PC-3 (cell line): ENCODE results near the gene TNRC18. TPM values are rescaled to one million over a fixed set of nuclear protein-coding genes. Genes with fewer than 3 reads are reported as not detected.

ENCODE experiments used
- ATAC-seq: fragments of 200-7000 bp; cut with Tn5 transposase; 2 replicates; pipeline ENCODE4 v1.9.1; 2020; ENCODE audit warnings: mild to moderate bottlenecking, moderate library complexity
- BruUV-seq: library from RNA; stranded (reverse); fragments of 400-500 nt; replicated peaks from 2 replicates; lab custom pipeline; 2021; lab: Mats Ljungman, UMichigan
- CTCF ChIA-PET: fragments of 300-600 bp; sonication (Branson Sonifier 250); formaldehyde crosslinking; loops from one replicate; lab custom pipeline; 2022; ENCODE audit warnings: antibody characterized with exemption; lab: Charles Lee
- POLR2A ChIA-PET: fragments of 300-600 bp; sonication (Branson Sonifier 250); formaldehyde crosslinking; loops from one replicate; lab custom pipeline; 2022; ENCODE audit warnings: antibody characterized with exemption; ENCODE audit not compliant: unreplicated experiment; lab: Charles Lee
- DNase-seq: peaks from one replicate; pipeline ENCODE4 v3.0.0-alpha.2; 2015
- H2AFZ ChIP-seq: fragments of 300-600 bp; sonication (generic); 2 replicates; pipeline ENCODE4 v1.6.0; 2016; ENCODE audit warnings: antibody characterized with exemption, low read length
- H3F3A ChIP-seq: fragments of 300-600 bp; sonication (generic); one replicate; pipeline ENCODE4 v1.6.0; 2017; ENCODE audit warnings: antibody characterized with exemption, low read length, control low read depth, mild to moderate bottlenecking; ENCODE audit not compliant: unreplicated experiment
- H3K27ac ChIP-seq: fragments of 300-600 bp; sonication (generic); 2 replicates; pipeline ENCODE4 v1.5.1; 2016; ENCODE audit warnings: mild to moderate bottlenecking, low read length
- H3K27me3 ChIP-seq: fragments of 300-600 bp; sonication (generic); 2 replicates; pipeline ENCODE4 v1.6.1; 2016; ENCODE audit warnings: low read length, mixed read lengths
- H3K36me3 ChIP-seq: fragments of 300-600 bp; sonication (generic); 2 replicates; pipeline ENCODE4 v1.6.1; 2016; ENCODE audit warnings: low read depth, mixed run types, low read length, mixed read lengths
- H3K4me1 ChIP-seq: fragments of 300-600 bp; sonication (generic); 2 replicates; pipeline ENCODE4 v1.5.1; 2016; ENCODE audit warnings: low read length; ENCODE audit not compliant: insufficient read depth
- H3K4me2 ChIP-seq: fragments of 300-600 bp; sonication (generic); 2 replicates; pipeline ENCODE4 v1.6.0; 2016; ENCODE audit warnings: low read length
- H3K4me3 ChIP-seq: fragments of 300-600 bp; sonication (generic); 2 replicates; pipeline ENCODE4 v1.5.1; 2016; ENCODE audit warnings: mild to moderate bottlenecking, low read length, mixed read lengths
- H3K79me2 ChIP-seq: fragments of 300-600 bp; sonication (generic); 2 replicates; pipeline ENCODE4 v1.6.1; 2017; ENCODE audit warnings: low read length, mixed read lengths
- H3K9ac ChIP-seq: fragments of 300-600 bp; sonication (generic); 2 replicates; pipeline ENCODE4 v1.6.0; 2016; ENCODE audit warnings: mild to moderate bottlenecking, low read length
- H3K9me2 ChIP-seq: fragments of 300-600 bp; sonication (generic); replicated peaks from 2 replicates; pipeline ENCODE4 v1.6.1; 2016; ENCODE audit warnings: mixed run types, low read length, mixed read lengths
- H3K9me3 ChIP-seq: fragments of 300-600 bp; sonication (generic); 2 replicates; pipeline ENCODE4 v1.6.1; 2016; ENCODE audit warnings: low read length, mixed read lengths
- H4K20me1 ChIP-seq: fragments of 300-600 bp; sonication (generic); 2 replicates; pipeline ENCODE4 v1.6.1; 2016; ENCODE audit warnings: low read length, mixed read lengths
- CTCF ChIP-seq: fragments of 300-600 bp; sonication (generic); conservative IDR thresholded peaks from 2 replicates; pipeline ENCODE4 v1.5.1; 2017; ENCODE audit warnings: antibody characterized with exemption, low read depth, mild to moderate bottlenecking, low read length
- EZH2 ChIP-seq: fragments of 300-600 bp; sonication (generic); IDR thresholded peaks from one replicate; pipeline ENCODE4 v1.6.1; 2017; ENCODE audit warnings: antibody characterized with exemption, mild to moderate bottlenecking, low read length; ENCODE audit not compliant: unreplicated experiment
- EZH2phosphoT487 ChIP-seq: fragments of 300-600 bp; sonication (generic); IDR thresholded peaks from 2 replicates; pipeline ENCODE4 v1.6.1; 2018; ENCODE audit warnings: mild to moderate bottlenecking, antibody characterized with exemption, low read length, borderline replicate concordance
- intact Hi-C: fragments of 100-400 bp; cut with micrococcal nuclease; formaldehyde crosslinking; loops from 2 replicates; pipeline ENCODE4 v1.9.0; 2023
- total RNA-seq: library from RNA; depleted of rRNA; stranded (reverse); fragments of >200 nt; gene quantifications from 2 replicates; pipeline ENCODE4 v1.2.3, GENCODE V29; 2014

TNRC18 gene
- total RNA-seq, 1 experiment from 2014 or later: 26.8 TPM

- Histone ChIP-seq H3K9me2 (no peaks in the 10 kb centered on the region), H3K9ac (peak overlapping the region; percentile 96), H3K4me1 (peaks cover 24% of the 10 kb centered on the region; the same call in 1 of the 2 replicates), H3K79me2 (peaks cover 94% of the 10 kb centered on the region), H2AFZ (peak overlapping the region; percentile 78), H3F3A (no peaks in the 10 kb centered on the region), H3K4me3 (peak overlapping the region; percentile 83), H3K27me3 (no peaks in the 10 kb centered on the region), H3K27ac (peak overlapping the region; percentile 92), H3K36me3 (no peaks in the 10 kb centered on the region), H3K9me3 (no peaks in the 10 kb centered on the region), H3K4me2 (peak overlapping the region; percentile 94), H4K20me1 (no peaks in the 10 kb centered on the region)
- intact Hi-C loops: no loop called here
- ATAC-seq (peak; percentile 12), DNase-seq (peak; percentile 79)
- ChIA-PET POLR2A (interaction anchor here (0.7 to 0.8 kb wide), 2 partner anchors 70 to 219 kb away, joined by 4 to 34 read pairs; no protein-coding TSS in a partner anchor), CTCF (interaction anchor here (1.0 kb wide), 1 partner anchor 59 kb away, joined by 4 read pairs; no protein-coding TSS in a partner anchor)
- TF ChIP-seq EZH2 (no peak), CTCF (no peak), EZH2phosphoT487 (no peak)
- BruUV-seq: TSS peak; percentile 13
Measured at GRCh38 chr7:5425507-5426225, 2.0 kb upstream of the TNRC18 start.

DNA sequence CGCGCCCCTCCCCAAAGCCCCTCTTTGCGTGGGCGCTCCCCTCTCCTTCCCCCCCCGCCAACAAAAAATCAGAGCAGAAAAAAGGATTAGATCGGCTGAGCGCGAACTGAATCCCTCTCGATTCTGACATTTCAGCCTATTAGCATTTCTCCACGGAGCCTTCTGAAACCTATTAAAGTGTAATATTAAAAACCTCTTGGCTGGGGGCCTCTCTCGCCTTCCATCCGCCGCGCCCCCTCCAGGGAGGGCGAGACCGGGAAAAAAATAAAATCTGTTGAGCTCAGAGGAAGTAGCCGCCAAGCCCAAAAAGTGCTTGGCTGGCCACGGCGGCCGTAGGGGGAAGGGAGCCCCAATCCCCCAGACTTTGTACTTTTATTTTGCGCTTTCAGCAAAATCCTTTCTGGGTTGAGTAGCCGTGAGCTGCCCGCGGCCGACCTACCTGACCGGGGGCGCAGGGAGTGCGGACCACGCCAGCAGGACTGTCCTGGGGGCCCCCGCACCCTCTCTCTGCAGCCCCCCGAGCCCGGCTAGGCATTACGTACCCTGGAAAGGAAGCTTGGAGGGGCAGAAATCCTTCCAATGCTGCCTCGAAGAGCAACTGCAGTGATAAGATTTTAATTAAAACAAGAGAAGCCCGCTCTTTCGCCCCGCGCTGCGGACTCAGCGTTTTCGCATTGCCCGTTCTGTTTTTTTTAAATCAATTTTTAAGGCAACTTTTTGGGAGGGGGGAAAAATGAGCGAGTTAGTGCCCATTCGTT lies 1.3 kb upstream of the TNRC18 start:
- Histone ChIP-seq H2AFZ (peak overlapping the region; percentile 54), H3K27me3 (no peaks in the 10 kb centered on the region), H3F3A (no peaks in the 10 kb centered on the region), H4K20me1 (no peaks in the 10 kb centered on the region), H3K27ac (peak overlapping the region; percentile 92), H3K36me3 (no peaks in the 10 kb centered on the region), H3K9me2 (no peaks in the 10 kb centered on the region), H3K9ac (peak overlapping the region; percentile 96), H3K9me3 (no peaks in the 10 kb centered on the region), H3K79me2 (peaks cover 94% of the 10 kb centered on the region), H3K4me2 (peak overlapping the region; percentile 94), H3K4me3 (peak overlapping the region; percentile 83), H3K4me1 (peaks cover 17% of the 10 kb centered on the region; the same call in 1 of the 2 replicates)
- DNase-seq (peak; percentile 51), ATAC-seq (no peak)
- POLR2A ChIA-PET: interaction anchor here (0.7 to 0.8 kb wide), 2 partner anchors 29 to 219 kb away, joined by 7 to 34 read pairs; no protein-coding TSS in a partner anchor
- no peak for TF ChIP-seq EZH2phosphoT487
- no peak for TF ChIP-seq EZH2
- TF ChIP-seq CTCF: no peak
- TSS peak; percentile 3 for BruUV-seq
- CTCF ChIA-PET: interaction anchor here (1.0 kb wide), 1 partner anchor 59 kb away, joined by 4 read pairs; no protein-coding TSS in a partner anchor
- intact Hi-C loops: no loop called here
